Activated T-cell treated with anti-CD3 and anti-CD28 coated beads, Interleukin-2, amount 50 U/mL, for 4 hours (primary cell): ENCODE data around the gene CNTFR. TPM values are rescaled to one million over a fixed set of nuclear protein-coding genes. Genes with fewer than 3 reads are reported as not detected.
"Not testable (repeated sequence)": the region's sequence is repeated elsewhere in the genome, so short reads cannot be mapped to it uniquely, and the experiment has no call there.

ENCODE experiments used
- ATAC-seq, 2 donors: fragments of 200-7000 bp; cut with Tn5 transposase; one replicate each; pipeline ENCODE4 v1.10.0; 2021
- DNase-seq: peaks from one replicate; pipeline ENCODE4 v3.0.0-alpha.2; 2020
- H3K27me3 Mint-ChIP-seq: one replicate; pipeline ENCODE4 v1.8.0; 2021; ENCODE audit warnings: low read depth, mixed read lengths
- H3K36me3 Mint-ChIP-seq: one replicate; pipeline ENCODE4 v1.8.0; 2022; ENCODE audit warnings: mixed read lengths; ENCODE audit not compliant: insufficient read depth
- H3K4me1 Mint-ChIP-seq: one replicate; pipeline ENCODE4 v1.8.0; 2021; ENCODE audit warnings: low read depth, mixed read lengths
- H3K4me3 Mint-ChIP-seq: one replicate; pipeline ENCODE4 v1.8.0; 2021; ENCODE audit warnings: mild to moderate bottlenecking, moderate library complexity, mixed read lengths
- H3K9me3 Mint-ChIP-seq: one replicate; pipeline ENCODE4 v1.8.0; 2021; ENCODE audit warnings: mixed read lengths
- total RNA-seq, 3 donors: library from RNA; stranded (reverse); gene quantifications; one replicate each; pipeline ENCODE4 v1.2.1, GENCODE V29; 2021

CNTFR gene
- total RNA-seq, 3 donors from 2014 or later = 0.18 TPM; not detected in 2

DNA sequence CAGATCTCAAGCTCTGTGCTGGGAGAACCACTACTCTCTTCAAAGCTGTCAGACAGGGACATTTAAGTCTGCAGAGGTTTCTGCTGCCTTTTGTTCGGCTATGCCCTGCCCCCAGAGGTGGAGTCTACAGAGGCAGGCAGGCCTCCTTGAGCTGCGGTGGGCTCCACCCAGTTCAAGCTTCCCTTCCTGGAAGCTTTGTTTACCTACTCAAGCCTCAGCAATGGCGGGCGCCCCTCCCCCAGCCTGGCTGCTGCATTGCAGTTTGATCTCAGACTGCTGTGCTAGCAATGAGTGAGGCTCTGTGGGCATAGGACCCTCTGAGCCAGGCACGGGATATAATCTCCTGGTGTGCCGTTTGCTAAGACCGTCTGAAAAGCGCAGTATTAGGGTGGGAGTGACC lies 57.5 kb downstream of the CNTFR start:
- H3K4me3 Mint-ChIP-seq, H3K9me3 Mint-ChIP-seq, DNase-seq, H3K4me1 Mint-ChIP-seq, H3K36me3 Mint-ChIP-seq, ATAC-seq: not testable (repeated sequence)
- H3K27me3 Mint-ChIP-seq = peaks cover 52% of the 10 kb centered on the region

GRCh38 chr9:34526026-34526425 lies 63.5 kb downstream of the CNTFR start:
- no peak for DNase-seq
- H3K4me1 Mint-ChIP-seq = peaks cover 12% of the 10 kb centered on the region
- no peak for ATAC-seq
- H3K36me3 Mint-ChIP-seq = no peaks in the 10 kb centered on the region
- H3K4me3 Mint-ChIP-seq = no peak overlapping the region
- H3K27me3 Mint-ChIP-seq = peaks cover 12% of the 10 kb centered on the region
- H3K9me3 Mint-ChIP-seq = no peaks in the 10 kb centered on the region

DNA sequence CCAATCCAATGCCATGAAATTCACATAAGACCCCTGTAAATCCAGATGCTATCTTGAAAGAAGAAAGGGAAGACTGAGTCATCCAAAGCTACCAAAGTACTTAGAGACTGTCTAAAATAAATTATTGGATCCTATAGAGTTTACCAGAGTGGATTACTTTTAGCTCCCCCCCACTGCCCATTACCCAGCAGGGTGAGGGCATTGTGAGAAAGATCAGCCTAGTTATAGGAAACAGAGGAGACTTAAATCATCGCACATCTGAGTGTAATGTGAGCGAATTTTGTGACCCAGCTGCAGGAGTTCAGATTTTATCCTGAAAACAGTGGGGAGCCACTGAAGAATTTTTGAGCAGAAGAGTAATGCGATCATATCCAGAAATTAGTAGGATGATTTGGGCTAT lies 65.2 kb downstream of the CNTFR start:
- Mint-ChIP-seq H3K27me3 (peaks cover 2% of the 10 kb centered on the region), H3K4me3 (no peak overlapping the region), H3K4me1 (peaks cover 12% of the 10 kb centered on the region), H3K9me3 (no peaks in the 10 kb centered on the region), H3K36me3 (no peaks in the 10 kb centered on the region)
- DNase-seq (no peak), ATAC-seq (no peak)

DNA sequence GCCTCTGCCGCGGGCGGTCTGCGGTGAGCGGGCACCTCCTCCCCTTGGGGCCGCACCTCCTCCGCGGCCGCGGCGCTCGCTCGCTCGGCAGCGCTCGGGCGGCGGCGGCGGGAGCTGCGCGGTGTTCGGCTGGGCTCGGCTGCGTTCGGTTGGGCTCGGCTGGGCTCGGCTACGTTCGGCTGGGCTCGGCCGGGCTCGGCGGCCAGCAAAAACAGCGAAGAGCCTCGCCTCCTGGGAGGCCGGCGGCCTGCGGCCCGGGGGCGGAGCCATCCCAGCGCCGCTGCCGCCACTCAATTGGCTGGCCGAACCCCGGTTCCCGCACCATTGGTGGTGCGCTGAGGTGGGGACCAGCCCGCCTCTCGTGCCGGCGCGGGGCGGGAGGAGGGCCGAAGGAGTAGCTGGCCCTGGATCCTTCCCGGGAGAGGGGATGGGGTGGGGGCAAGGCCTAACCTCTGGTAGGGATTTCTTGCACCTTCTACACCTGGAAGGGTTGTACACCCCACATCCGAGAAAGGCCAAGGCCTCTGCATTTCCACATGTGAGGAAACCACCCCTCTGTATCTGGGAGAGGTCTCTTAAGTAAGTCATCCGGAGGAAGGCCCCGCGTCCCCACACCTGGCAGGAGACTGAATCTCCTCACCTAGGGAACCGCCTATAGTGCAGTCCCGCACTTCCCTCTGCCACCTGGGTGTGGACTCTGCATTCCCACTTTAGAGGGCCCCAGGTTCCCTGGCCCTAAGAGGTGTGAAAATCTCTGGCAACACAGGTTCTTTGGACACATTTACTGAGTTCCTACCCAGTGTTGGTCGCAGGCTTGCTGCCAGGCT lies 66.3 kb downstream of the CNTFR start, which contains the start of gene ENHO:
TSS of gene ENHO (minus strand) at position 20 of the 827 bp plus-strand sequence. CDS start 1,295 bp downstream, outside the sequence.
- H3K4me3 Mint-ChIP-seq = peak within 1 kb of the TSS; percentile 77
- peaks cover 12% of the 10 kb centered on the region for H3K4me1 Mint-ChIP-seq
- no peaks in the 10 kb centered on the region for H3K9me3 Mint-ChIP-seq
- DNase-seq (peak; percentile 84), ATAC-seq (peak; percentile 98 to 99)
- peaks cover 2% of the 10 kb centered on the region for H3K27me3 Mint-ChIP-seq
- H3K36me3 Mint-ChIP-seq = no peaks in the 10 kb centered on the region

DNA sequence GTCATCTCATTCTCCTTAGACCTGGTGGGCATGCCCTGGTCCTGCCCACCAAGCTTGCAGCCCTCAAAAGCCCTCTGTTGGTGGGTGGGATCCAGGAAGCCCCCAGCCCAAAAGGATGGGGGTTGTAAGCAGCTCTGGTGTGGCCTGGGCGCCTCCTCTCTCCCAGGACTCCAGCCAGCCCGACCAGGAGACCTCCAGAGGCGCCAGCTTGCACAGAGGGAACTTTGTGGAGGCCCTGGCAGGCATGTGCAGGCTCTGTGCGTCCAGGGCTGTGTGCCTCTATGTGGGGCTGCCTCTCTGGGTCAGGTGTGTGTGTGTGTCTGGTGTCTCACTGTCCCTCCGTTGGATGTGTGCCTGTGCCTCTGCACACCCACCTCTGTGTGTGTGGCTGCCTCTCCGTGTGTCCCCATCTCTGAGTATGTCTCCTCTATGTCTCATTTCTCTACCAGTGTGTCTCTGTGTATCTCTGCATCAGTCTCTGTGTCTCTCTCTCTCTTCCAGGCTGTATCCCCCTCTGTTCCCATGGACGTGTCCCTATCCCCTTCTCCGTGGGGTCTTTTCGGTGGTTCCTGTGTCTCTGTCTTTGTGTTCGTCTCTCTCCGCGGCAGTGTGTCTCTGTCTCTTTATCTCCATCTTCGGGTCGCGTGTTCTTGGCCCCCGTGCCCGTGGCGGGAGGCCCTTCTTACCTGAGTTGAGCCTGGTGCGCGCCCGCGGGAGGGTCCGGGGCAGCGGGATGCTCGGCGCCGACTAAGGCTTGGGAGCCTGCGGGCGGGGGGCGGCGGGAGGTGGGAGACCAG lies 67.2 kb downstream of the CNTFR start:
- DNase-seq (no peak), ATAC-seq (no peak)
- Mint-ChIP-seq H3K4me3 (peak overlapping the region; percentile 77), H3K27me3 (peaks cover 2% of the 10 kb centered on the region), H3K36me3 (no peaks in the 10 kb centered on the region), H3K4me1 (peaks cover 12% of the 10 kb centered on the region), H3K9me3 (no peaks in the 10 kb centered on the region)

DNA sequence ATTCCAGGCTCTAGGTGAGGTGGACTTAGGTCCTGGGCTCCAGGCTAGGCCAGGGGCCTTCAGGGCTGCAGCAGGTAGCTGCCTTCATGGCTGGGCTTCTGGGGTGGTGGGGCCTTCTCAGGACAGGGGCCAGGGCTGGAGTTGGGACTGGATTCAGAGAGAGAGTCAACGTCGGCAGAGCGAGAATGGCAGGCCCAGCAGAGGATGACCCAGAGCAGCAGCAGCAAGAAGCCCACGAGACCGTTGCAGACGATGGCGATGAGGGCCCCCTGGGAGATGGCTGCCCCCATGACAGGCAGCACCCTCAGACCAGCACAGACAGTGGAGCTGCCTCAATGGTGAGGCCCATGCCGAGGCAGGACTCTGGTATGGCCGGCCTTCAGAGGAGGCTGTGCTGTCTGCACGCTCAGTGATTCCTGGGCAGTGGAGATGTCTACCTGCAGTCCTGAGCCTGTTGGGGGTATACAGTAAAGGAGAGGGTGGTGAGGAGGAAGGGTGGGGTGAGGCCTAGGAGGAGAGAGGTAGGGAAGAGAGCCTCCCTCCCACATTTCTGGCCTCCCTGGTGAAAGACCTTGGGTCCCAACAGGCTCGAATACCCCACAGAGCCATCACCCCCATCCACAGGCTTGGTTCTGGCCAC lies 68.0 kb downstream of the CNTFR start:
- no peaks in the 10 kb centered on the region for H3K9me3 Mint-ChIP-seq
- peaks cover 2% of the 10 kb centered on the region for H3K27me3 Mint-ChIP-seq
- no peak for DNase-seq
- no peaks in the 10 kb centered on the region for H3K36me3 Mint-ChIP-seq
- ATAC-seq = no peak
- no peak overlapping the region for H3K4me3 Mint-ChIP-seq
- H3K4me1 Mint-ChIP-seq = peaks cover 12% of the 10 kb centered on the region

- Mint-ChIP-seq H3K27me3 (peaks cover 2% of the 10 kb centered on the region), H3K36me3 (no peaks in the 10 kb centered on the region), H3K4me1 (peaks cover 12% of the 10 kb centered on the region), H3K9me3 (no peaks in the 10 kb centered on the region), H3K4me3 (no peak overlapping the region)
- DNase-seq (no peak), ATAC-seq (no peak)
These were observed 68.8 kb downstream of the CNTFR start for GRCh38 chr9:34520505-34521385.

GRCh38 chr9:34520096-34520495 lies 69.4 kb downstream of the CNTFR start:
- Mint-ChIP-seq H3K9me3 (no peaks in the 10 kb centered on the region), H3K4me1 (peaks cover 12% of the 10 kb centered on the region), H3K27me3 (peaks cover 2% of the 10 kb centered on the region), H3K4me3 (no peak overlapping the region), H3K36me3 (no peaks in the 10 kb centered on the region)
- DNase-seq = no peak
- ATAC-seq = no peak

DNA sequence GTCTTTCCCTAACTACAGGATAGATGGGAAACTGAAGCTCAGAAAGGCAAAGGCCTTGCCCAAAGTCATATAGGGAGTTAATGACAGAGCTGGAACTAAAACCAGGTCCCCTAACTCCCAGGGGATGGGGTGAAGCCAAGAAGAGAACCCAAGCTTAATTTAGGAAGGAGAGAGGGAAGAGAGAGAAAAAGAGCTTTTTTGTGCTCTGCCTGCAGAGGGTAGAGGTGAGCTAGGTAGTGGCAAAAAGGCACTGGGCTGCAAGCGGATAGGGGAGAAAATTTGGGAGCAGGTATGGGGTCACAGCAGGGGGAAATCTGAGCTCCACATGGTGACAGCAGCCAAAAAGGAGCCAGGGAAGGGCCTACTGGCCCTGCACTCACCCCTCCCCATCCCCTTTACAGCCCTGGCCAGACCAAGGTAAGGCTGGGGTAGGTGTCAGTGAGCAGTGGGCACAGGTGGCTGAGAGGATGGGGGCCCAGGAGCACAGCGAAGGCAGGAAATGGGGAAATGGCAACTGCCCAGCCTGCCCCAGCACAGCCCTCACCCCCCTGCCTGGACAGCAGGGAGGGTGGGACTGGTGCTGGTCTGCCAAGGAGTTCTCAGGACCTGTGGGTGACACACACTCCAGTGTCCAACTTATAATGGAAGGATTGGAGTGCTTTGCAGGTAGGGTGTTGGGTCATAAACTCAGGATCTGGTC lies 70.1 kb downstream of the CNTFR start:
- Mint-ChIP-seq H3K27me3 (peaks cover 2% of the 10 kb centered on the region), H3K4me3 (no peak overlapping the region), H3K4me1 (peaks cover 9% of the 10 kb centered on the region), H3K9me3 (no peaks in the 10 kb centered on the region), H3K36me3 (no peaks in the 10 kb centered on the region)
- DNase-seq (no peak), ATAC-seq (no peak)

- no peaks in the 10 kb centered on the region for H3K9me3 Mint-ChIP-seq
- no peak overlapping the region for H3K4me3 Mint-ChIP-seq
- no peak for ATAC-seq
- peaks cover 5% of the 10 kb centered on the region for H3K4me1 Mint-ChIP-seq
- H3K36me3 Mint-ChIP-seq = no peaks in the 10 kb centered on the region
- peaks cover 2% of the 10 kb centered on the region for H3K27me3 Mint-ChIP-seq
- no peak for DNase-seq
These were observed 70.6 kb downstream of the CNTFR start for GRCh38 chr9:34518896-34519295.

DNA sequence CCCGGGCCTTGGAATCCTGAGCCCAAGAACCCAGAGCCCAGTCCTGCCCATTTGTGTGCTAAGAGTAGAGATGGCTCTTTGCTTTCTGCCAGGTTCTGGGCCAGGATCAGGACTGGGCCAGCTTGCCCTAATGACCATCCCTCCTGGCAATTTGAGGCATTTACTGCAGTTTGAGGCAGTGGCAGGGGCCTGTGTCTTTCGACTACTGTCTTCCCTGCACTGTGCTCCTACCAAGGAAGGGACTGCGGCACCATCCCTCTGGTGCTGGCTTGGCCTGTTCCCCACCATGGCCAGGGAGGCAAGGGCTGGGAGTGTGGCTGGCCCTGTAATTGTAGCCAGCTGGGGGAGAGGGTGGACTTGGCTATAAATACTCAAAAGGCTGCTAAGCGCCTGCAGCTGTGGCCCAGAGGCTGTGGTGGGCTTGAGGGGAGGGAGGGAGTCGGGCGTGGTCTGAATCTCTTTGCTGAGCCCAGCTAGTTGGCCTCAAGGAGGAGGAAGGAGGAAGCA lies 71.4 kb downstream of the CNTFR start:
- Mint-ChIP-seq H3K9me3 (no peaks in the 10 kb centered on the region), H3K27me3 (peaks cover 2% of the 10 kb centered on the region), H3K4me3 (no peak overlapping the region), H3K4me1 (peaks cover 4% of the 10 kb centered on the region), H3K36me3 (no peaks in the 10 kb centered on the region)
- DNase-seq = no peak
- ATAC-seq = no peak

DNA sequence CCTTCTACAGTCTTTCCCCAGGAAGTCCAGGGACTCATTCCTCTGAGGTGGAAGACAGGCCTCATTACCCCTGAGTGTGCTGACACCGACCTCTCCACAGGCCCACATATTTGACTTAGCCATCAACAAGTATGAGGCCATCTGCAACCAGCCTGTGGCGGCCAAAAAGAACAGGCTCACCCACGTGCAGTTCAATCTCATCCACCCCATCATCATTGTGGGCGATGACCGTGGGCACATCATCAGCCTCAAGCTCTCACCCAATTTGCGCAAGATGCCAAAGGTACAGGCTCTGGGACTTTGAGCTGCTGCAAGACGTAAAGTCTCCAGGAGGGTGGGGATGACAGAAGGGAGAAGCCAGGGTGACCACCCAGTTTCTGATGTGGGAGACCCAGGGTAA lies 72.3 kb downstream of the CNTFR start:
- H3K4me3 Mint-ChIP-seq = no peak overlapping the region
- H3K27me3 Mint-ChIP-seq = peaks cover 2% of the 10 kb centered on the region
- H3K4me1 Mint-ChIP-seq = peaks cover under 1% of the 10 kb centered on the region
- H3K36me3 Mint-ChIP-seq = no peaks in the 10 kb centered on the region
- H3K9me3 Mint-ChIP-seq = no peaks in the 10 kb centered on the region
- no peak for DNase-seq
- ATAC-seq = no peak

- Mint-ChIP-seq H3K9me3 (no peaks in the 10 kb centered on the region), H3K27me3 (peaks cover 2% of the 10 kb centered on the region)
- no peak for ATAC-seq
These were observed 73.6 kb downstream of the CNTFR start for GRCh38 chr9:34515959-34516358.

More at GRCh38 chr9:34515959-34516358, 73.6 kb downstream of the CNTFR start:
- DNase-seq = no peak
- H3K4me3 Mint-ChIP-seq = no peak overlapping the region
- no peaks in the 10 kb centered on the region for H3K4me1 Mint-ChIP-seq
- no peaks in the 10 kb centered on the region for H3K36me3 Mint-ChIP-seq
